Measurements from ENCODE around the gene ZNF107.
A peak's percentile ranks its signal among the peaks of the same experiment; 100 is the strongest.

Gene ZNF107

DNA sequence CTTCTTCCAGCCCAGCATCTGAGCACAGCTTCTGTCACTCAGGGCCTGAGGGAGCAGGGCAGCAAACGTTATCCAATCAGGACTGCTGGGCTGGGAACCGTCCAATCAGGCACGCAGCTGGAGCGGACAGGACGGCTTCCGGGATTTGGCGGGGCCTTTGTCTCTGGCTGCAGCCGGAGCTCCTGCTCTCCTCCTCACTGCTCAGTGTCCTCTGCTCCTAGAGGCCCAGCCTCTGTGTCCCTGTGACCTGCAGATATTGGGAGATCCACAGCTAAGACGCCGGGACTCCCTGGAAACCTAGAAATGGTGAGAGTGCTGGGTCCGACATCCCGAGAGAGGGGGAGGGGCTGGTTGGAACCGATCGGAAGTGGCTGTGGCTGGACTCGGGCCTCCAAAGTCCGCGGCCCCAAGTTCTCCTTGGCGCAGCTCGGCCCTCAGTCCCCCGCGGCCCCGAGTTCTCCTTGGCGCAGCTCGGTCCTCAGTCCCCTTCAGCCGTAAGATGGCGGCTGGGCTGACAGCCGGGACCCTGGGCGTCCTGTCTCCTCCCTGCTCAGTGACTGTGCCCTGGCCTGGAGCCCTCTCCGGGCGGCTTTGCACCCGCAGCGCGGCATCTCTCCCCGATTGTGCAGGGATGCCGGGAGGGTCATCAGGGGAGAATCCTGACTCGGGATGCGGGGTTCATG is at the start of gene ZNF107:
Gene ZNF107 (plus strand): TSS at position 154 of the 683 bp plus-strand sequence. CDS start 150 bp downstream, at position 304.
- DNase-seq, result peak; percentile 88 to 91 (median 90)

DNA sequence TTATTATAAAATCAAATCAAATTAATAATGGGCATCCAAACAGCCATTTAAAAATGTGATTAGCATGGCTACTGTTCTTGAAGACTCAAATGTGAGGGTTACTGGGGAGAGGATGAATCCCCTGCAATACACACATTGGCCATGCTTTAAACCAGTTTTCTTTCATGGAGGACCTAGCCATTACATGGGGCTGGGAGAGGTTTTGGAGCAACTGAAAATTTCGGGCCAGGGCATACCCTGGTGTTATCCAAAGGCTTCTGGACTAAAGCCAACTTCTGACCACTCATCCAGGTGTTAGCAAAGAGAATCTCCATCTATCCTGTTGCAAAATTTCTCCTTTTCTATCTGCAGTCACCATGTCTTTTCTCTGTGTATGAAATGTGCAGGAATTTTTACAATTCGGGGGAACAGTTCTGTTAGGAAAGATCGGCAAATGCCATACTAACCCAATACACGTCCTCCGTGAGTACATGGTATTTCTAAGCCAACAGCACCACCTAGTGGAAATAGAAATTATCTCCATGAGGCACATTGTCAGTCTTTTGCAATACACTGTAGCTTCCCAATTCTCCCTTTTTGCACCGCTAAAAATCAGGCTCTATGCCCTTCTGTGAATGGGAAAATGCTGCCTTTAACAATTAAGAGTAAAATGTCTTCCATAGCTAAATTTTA is 47.0 kb upstream of the ZNF107 start:
- DNase-seq, result peak; percentile 49 to 73 (median 69)

DNA sequence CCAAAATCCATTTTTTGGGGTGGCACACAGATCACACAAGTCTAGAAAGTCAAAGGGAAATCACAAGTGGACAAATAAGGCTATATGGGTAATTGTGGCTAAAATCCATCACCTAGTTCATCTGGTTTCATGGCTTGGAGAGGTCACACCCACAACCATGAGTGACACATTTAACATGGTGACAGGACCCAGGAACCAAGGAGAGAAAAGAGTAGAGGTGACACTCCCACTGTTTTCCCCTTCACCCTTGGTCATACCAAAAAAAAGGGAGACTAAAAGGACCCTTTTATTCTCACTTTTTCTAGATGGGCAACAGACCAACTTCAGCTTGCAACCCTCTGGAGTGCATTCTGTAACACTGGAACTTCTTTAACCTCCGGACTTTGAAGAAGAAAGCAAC is 46.2 kb upstream of the ZNF107 start:
- DNase-seq, result no peak

DNA sequence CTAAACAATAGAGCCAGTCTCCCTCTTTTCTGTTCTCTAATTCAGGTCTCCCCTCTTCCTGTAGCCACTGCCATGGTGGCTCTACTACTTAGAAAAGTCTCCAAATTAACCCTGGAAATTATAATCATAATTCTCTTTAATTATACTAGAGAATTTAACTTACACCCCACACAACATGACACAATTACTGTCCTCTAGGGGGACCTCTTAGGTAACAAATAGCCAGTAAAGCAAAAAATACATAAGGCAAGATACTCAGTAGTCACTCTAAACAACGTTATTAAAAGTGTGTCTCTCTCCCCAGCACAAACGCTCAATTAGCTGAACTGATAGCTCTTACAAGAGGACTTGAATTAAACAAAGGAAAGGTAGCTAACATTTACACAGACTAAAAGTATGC is 44.3 kb upstream of the ZNF107 start:
- DNase-seq, result no peak

DNA sequence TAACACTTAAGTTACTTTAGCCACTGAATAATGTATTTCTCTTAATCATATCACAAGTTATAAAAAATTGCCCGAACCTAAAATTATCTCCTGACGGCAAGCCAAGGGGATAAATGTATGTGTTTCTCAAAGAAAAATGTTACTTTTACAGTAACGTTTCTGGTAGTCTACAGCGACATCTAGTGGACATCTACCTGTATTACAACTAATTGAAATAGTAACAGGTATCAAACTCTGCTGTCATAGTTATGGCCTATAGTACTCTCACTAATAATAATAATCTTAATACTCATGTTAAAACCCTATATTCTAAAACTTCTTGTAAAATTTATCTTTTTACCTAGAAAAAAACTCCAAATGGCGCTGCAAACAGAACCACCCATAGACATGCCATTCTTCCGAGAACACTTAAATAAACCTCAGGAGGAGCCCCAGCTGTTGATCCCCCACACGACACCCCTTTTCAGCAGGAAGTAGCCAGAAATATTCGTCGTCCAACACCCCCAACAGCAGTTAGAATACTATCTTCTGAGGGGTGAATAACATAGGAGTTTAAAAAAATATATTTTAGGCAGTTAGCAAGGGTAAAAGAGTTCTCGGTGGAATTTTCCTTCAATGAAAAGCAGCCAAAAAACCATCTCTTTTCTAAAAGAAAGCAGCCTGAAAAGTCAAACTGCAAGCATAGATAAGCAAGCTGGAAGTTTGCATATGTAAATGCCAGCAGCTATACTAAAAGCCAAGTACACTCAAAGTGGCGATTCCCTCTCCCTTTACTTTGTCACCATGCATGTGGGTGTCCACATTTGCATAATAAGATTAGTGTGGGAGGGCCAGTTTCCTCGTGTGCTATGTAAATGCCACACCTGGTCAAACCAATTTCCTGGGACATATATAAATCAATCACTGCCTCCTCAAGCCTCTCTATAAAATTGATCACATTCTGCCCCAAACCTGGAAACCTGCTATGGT is 40.5 kb upstream of the ZNF107 start:
- peak; percentile 15 to 53 (median 36) for DNase-seq

DNA sequence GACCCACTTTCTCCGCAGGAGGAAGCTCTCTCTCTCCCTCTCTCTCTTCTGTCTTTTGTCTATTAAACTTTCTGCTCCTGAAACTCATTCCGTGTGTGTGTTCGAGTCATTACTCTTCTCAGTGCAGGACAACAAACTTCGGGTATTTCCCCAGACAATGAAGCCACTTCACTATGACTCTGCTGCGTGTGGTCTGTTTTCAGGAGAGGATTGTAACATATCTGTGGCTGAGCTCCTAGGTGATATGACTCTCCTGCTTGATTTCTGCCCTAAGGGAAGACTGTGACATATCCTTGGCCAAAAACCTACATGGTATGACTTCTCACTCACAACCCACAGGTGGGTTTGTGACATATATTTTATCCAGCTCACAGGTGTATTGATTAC is 39.9 kb upstream of the ZNF107 start:
- DNase-seq, result no peak

DNA sequence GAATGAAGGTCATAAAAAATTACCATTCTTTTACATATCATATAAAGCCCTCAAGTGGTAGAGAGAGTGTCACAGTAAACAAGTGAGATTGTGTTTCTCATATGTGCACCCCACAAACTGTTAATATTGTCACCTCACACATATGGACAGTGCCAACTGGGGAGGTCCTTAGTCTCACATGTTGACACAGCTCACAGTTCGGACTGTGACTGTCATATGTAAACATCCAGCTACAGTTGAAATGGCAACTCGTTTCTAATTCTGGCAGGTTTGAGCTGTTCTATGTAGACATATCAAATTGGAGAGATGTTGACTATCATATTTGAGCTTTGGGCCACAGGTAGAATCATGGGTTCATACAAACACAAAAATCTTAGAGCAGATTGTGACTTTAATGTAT is 39.4 kb upstream of the ZNF107 start:
- no peak for DNase-seq

DNA sequence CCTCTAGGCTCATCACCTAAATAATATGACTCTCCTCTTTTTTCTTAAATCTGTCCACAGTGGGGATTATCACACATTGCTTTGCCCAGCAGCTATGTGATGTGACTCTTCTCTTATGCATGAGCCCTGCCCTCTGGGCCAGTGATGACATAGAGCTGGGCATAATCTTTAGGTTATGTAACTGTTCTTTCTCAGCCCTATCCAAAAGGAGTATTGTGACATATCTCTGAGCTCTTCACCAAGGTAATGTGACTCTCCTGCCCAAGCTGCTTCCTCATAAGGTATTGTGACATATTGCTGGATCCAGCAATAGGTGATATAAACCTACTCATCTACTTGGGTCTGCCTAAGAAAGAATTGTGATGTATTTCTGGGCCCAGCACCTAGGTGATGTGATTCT is 37.7 kb upstream of the ZNF107 start:
- DNase-seq, result no peak

DNA sequence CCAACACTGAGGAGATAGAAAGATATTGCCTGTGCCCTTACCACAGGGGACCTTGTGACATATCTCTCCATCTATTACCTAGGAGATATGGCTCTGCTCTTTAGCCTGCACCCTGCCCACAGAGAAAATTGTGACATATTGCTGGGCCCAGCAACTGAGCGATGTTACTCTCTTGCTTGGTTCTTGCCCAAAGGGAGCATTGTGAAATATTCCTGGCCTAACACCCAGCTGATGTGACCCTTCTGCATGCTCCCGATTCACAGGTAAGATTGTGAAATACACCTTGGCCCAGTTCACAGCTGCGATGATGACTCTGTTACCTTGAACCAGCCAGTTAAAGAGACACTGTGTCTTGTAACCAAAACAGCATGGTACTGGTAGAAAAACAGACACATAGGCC is 37.2 kb upstream of the ZNF107 start:
- DNase-seq, result no peak

DNA sequence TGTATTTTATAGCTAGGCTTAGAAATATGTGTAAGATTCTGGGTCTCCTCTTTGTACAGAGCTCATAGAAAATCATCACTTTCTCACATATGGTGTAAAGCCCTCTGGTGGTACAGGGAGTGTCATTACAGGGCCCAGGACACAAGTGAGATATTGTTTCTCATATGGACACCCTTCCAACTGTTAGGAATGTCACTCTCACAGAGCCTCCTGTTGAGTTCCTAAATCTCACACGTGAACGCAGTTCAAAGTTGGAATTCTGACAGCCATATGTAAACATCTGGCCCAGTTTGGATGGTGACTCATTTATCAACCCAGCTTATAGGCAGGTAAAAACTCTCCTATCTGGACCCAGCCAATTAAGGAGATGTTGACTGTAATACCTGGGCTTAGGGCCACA is 35.4 kb upstream of the ZNF107 start:
- peak in 2 of 3 donors; percentile 4 to 6 for DNase-seq

DNA sequence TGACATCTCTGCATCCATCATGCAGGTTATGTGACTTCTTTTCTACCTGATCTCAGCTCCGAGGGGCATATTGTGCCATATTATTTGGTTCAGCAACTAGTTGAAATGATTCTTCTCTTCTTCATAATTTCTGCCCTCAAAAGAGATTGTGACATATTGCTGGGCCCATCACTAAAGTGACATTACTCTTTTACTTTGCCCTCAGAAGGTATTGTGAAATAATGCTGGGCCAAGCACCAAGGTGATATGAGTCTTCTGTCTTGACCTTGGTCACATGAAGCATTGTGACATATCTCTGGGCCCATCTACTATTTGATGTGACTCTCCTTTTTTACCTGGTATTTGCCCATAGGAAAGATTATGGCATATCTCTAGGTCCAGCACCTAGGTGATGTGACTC is 33.9 kb upstream of the ZNF107 start:
- no peak for DNase-seq

DNA sequence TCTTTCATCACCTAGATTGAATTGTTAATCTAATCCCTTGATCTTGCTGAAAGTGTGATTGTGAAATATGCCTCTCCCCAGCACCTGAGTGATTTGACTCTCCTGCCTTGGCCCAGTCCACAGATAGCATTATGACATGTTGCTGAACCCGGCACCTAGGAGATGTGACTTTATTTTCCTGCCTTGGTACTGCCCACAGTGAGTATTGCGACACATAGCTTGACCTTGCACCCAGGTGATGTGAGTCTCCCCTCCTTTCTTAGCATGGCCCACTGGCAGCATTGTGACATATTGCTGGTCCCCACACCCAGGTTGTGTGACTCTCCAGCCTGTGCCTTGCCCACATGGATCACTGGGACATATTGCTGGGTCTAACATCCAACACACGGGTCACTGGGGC is 32.5 kb upstream of the ZNF107 start:
- DNase-seq, result no peak

DNA sequence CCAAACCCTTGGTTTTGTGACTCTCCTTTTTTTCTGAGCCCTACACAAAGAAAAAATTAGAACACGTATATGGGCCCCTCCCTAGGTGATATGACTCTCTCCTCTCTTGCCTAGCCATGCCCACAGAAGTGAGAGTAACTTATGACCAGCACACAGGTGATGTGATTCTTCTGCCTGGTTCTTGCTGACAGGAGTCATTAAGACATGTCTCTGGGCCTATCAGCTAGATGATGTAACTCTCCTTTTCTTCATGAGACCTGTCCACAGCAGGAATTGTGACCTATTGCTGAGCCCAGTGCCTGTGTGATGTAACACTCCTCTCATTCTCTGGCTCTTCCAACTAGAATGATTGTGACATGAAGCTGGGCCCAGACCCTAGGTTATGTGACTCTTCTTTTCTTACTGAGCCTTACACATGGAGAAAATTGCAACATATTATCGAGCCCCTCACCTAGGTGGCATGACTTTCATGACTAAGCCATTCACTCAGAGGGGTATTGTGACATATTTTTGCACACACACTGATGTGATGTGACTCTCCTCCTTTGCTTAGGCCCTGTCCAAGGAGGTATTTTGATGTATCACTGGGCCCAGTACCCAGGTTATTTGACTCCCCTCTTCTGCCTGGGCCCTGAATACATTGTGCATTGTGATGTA is 31.4 kb upstream of the ZNF107 start:
- DNase-seq, result no peak

DNA sequence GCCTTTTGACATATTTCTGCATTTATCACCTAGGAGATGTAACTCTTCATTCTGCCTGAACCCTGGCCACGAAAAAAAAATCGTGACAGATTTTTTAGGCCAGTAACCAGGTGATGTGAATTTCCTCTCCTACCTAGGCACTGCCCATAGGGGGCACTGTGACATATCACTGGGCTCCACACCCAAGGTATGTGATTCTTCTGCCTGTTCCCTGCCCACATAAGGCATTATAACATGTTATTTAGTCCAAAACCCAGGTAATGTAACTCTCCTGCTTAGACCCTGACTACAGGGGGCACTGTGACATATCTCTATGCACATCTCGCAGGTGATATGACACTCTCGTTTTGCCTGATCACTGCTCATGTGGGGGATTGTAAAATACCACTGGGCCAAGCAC is 29.5 kb upstream of the ZNF107 start:
- DNase-seq, result no peak

DNA sequence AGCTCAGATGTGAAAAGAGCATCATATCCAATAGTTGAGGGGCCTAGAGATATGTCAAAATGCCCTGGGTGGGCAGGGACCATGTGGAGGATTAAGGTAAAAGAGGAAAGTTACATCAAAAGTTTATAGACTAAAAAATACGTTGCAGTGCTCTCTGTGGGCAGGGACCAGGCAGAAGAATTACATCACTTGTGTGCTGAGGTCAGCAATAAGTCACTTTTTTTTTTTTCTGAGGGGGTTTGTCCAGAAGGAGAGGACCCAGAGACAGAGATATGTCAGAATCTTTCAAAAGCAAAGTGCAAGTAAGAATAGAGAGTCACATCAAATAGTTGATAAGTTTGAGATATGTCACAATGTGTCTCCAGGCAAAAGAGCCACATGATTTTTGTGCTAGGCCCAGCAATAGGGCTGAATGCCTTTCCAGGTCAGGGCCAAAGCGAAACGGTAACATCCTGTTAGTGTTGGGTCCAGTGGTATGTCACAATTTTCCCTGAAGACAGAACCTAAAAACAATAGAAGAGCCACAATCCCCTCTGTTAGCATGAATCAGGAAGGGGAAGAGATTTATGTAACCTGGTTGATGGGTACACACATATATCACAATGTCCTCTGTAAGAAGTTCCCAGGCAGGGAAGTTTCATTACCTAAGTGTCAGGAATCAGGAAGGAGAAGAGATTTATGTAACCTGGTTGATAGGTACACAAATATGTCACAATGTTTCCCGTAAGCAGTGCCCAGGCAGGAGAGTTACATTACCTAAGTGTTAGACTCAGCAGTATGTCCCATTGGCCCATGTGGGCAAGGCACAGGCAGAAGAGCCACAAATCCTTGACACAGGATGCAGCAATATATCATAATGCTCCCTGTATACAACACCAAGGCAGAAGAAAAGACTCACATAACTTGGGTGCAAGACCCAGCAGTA is 28.1 kb upstream of the ZNF107 start:
- DNase-seq, result no peak

DNA sequence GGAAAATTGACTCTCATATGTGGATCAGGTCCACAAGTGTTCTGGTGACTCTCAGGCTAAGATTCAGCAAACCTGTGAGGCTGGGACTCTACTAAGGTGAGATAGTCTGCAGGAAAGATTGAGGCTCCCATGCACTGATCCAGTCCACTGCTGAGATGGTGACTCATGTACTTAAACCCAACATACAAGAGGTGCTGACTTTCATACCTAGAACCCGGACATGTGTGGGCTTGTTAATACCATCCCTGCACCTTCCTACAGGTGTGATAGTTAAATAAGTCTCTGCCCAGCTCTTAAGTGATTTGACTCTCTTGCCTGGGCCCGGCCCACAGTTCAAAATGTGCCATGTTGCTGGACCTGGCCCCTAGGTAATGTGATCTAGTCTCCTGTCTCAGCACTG is 27.1 kb upstream of the ZNF107 start:
- DNase-seq, result no peak

DNA sequence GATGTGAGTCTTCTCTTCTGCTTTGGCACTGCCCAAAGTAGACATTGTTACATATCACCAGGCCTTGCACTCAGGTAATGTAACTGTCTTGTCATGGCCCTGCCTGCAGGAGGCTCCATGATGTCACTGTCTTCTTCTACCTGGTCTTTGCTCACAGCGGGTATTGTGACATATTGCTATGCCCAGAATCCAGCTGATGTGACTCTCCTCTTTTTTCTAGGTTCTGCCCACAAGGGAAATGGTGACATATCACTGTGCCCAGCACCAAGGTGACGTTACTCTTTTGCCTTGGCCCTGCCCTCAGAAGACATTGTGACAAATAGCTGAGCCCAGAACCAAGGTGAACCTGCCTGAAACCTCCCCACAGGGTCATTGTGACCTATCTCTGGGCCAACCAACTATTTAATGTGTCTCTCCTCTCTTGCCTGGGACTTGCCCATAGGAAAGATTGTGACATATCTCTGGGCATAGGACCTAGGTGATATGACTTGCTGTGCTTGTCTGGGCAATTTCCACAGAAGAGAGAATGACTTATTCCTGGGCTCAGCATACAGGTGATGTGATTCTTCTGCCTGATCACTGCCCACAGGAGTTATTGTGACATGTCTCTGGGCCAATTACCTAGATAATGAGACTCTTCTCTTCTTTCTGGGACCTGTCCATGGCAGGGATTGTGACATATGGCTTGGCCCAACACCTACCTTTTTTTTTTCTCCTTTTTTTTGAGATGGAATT is 26.5 kb upstream of the ZNF107 start:
- no peak for DNase-seq

DNA sequence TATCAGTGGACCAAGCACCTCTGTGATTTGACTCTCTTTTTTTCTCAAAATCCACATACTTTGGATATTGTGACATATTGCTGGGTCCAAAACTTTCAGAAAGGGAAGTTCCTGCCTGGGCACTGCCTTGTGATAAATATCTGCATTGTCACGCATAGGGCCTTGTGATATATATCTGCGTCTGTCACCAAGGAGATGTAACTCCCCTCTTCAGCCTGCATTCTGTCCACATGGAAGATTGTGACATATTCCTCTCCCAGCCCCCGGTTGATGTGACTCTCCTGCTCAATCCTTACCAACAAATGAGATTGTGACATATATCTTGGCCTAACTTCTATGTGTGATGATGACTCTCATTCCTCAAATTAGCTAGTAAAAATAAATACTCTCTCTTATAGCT is 25.4 kb upstream of the ZNF107 start:
- no peak for DNase-seq

DNA sequence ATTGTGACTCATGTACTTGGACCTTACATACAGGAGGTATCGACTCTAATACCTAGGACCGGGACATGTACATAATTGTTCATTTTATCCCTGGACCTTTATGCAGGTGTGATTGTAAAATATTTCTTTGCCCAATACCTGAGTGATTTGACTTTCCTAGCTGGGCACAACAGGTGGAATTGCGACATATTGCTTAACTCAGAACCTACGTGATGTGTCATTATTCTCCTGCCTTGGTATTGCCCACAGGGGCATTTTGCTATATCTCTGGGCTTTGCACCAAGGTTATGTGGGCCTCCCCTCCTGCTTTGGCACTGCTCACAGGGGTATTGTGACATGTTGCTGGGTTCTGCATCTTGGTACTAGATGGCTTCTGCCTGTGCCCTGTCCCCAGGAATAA is 23.9 kb upstream of the ZNF107 start:
- no peak for DNase-seq

DNA sequence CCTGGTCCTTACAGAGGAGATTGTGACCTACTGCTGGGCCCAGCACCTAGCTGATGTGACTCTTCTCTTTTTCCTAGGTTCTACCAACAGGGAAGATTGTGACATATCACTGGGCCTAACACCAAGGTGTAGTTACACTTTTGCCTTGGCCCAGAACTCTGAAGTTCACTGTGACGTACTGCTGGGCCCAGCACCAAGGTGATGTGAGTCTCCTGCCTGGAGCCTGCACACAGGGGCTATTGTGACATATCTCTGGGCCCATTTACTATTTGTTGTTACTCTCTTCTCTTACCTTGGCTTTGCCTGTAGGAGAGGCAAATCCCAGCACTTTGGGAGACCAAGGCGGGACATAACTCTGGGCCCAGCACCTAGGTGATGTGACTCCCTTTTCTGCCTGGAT is 23.1 kb upstream of the ZNF107 start:
- no peak for DNase-seq

DNA sequence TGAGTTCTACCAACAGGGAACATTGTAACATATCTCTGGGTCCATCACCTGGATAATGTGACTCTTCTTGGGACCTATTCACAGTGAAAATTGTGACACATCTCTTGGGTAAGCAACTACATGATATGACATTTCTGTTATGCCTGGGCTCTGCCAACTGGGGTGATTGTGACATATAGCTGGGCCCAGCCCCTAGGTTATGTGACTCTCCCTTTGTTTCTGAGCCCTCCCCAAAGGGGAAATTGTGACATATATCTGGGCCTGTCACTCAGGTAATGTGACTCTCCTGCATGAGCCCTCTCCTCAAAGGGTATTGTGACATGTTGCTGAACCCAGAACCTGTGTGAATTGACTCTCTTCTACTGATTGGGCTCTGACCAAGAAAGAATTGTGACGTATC is 22.4 kb upstream of the ZNF107 start:
- no peak for DNase-seq
